Measurements from ENCODE around the gene RBM19.

The RBM19 gene

DNA sequence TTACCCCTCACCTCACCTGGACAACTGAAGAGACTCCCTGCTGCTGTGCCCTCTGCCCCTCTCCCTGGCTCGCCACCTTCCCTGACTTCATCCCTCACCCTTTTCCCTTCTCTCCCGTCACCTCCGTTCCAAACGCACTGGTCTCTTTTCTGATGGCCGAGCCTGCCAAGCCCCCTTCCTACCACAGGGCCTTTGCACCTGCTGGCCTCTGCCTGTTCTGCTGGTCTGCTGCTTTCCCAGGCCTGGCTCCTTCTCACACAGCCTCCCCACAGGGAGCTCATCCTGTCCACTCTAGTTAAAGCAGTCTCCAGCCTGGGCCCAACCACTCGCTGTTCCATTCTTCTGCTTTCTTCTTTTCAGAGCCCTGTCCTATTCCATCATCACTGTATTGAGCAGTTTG lies 34.6 kb downstream of the RBM19 start:
- no peak for DNase-seq (ENCODE audit: low spot score)

DNA sequence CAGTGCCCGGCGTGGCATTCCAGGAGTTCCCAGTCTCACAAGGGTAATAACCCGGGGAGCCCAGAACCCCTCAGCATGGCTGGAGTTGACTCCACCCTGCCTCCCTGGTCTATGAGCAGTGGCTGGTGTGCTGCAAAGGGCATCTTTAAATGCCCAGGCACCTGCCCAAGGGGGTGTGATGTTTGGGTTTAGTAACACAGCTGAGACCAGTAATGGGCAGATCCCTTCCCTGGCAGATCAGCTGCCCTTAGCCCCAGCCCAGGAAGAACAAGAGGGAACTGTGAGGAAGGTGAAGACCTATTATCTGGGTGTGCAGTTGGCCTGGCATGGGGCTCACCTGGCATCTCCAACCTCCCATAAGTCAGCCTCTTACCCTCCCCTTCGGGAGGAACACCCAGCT lies 35.9 kb downstream of the RBM19 start:
- no peak for DNase-seq (ENCODE audit: low spot score)

DNA sequence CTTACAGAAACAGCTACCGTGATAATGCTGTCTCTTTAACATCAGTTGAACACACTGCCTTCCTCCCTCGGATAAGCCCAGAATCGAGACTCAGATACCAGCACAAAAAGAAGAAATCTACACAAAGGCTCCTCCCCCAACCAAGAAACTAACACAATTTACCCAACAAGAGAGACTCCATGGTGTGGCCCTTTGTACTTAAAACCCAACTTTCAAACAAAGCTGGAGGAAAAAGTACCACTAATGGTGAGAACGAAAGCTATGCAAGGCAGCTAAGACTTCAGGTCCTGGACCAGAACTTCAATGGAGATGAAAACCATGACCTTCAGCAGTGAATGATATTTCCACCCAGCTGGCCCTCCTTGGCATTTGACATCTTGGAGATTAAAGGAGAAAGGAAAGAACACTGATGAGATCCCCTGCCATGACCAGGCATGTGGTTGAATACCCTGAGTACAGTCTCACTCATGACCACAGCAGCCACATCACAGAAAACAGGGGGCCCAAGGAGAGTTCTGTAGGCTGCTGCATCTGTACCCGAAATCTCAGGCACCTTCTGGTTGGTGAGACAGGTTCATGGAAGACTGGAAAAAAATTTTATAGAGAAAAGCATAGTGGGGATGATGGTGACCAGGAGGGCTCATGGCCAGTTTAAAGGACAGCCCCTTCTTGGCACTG lies 36.7 kb downstream of the RBM19 start:
- no peak for DNase-seq (ENCODE audit: low spot score)

DNA sequence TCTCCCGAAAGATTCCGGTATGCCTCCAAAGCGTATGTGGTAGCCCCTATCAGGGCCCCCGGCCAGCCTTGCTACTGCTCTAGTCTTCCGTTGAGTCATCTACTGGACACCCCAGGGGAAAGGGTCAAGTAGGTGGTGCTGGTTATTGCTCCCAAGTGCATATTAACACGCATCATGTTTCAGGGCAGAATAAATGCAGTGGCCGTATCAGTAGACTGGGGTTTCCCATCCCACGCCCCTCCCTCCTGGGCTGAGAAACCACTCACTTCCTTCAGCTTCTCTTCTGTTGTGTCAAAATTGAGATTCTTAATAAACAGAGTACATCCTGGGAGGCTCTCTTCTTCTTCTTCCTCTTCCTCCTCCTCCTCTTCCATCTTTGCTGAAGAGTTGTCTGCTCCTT lies 39.3 kb downstream of the RBM19 start:
- DNase-seq (ENCODE audit: low spot score), result no peak

DNA sequence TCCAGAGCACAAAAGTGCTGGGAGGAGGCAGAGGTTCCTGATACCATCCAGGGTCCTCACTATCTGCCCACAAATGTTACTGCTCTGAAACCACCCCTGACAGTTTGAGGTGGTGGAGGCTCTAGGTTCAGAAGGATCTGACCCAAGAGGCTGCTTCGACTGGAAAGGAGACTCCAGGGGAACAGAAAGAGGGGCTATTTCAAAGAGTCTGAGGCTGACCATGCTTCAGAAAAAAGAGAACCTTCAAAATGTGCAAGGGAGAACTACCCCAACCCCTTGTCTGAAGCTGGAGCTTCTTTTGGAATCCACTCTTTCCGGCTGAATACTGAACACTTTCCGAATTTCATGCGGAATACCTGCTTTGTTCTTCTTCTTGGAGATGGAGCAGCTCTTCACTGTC lies 41.8 kb downstream of the RBM19 start:
- no peak for DNase-seq (ENCODE audit: low spot score)

DNA sequence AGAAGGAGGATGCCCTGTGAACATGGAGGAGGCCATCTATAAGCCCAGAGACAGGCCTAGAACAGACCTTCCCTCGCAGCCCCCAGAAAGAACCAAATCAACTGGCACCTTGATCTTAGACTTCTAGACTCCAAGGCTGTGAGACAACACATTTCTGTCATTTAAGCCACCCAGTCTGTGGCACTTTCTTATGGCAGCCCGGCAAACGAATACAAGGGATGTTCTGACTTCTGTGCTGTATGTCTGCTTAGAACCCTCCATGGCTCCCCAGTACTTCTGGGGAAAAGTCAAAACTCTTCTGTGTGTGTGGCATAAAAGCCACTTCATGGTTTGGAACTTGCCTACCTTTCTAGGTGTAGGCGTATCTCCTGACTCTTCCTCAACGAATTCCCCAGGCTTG lies 42.9 kb downstream of the RBM19 start:
- DNase-seq (ENCODE audit: low spot score), result no peak

DNA sequence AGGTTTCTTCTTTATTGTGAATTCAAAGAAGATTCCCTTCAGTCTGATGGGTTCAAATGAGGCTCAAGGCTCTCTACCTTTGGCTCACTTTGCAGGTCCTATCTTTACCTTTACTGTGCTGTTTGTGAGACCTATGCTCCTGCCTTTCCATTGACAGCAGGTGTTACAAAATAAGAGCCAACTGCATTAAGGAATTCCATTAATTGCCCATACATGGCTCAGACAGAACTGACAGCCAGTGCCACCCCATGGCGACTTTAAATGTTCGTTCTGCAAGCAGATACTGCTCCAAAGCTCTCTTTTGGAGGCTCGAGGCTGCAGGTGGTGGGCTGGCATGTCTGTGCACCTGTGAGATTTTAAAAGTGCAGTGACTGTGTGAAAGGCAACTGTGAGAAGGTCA lies 44.7 kb downstream of the RBM19 start:
- no peak for DNase-seq (ENCODE audit: low spot score)

DNA sequence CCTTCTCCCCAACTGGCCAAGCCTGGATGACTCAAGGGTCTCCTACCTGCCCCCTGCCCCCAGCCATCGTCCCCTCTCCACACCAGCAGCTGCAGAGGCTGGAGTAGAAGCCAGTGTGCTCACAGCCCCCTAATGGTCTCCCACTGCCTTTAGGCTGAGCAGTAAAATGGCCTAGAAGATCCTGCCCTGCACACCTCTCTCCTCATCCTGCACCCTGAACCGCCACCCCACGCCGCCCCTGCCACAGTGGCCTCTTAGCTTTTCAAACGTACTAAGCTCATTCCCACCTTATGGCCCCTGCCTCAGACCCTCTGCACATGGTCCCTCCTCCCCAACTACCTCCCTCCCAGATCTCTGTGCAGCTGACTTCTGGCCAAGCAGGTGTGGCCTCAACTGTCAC lies 46.3 kb downstream of the RBM19 start:
- DNase-seq (ENCODE audit: low spot score), result no peak

DNA sequence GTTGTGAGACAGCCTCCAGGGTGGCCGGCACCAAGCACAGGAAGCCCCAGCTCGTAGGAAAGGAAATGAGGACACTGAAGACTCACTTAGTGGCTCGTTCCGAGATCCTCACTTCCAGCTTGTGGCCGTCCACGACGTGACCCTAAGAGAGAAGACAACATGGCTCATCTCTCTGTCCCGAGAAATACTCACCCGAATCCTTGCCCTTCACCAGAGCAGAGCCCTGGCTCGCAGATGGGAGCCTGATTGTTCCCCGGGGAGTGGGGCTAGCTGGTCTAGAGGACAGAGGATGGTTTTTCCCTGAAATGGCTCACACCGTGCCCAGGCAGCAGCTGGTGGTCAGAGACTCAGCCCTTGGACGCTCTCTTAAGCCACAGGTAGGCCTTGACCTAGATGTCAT lies 47.8 kb downstream of the RBM19 start:
- DNase-seq (ENCODE audit: low spot score), result no peak

DNA sequence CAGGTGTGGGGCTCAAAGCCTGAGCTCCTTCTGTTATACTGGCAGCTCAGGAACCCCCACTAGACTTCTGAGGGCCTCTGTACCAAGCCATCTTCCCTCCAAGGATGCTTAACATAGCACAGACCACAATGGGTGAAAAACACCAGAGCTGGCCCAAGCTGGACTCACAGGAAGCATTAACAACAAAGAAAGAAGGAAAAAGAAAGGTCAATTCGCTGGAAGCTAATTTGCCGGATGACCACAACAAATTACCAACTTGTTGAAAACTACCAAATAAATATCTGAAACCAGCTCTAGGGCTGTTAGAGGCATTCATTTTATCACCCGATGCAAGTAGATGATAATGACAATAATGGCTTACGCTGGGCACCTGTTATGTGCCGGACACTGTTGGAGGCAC lies 48.7 kb downstream of the RBM19 start:
- no peak for DNase-seq (ENCODE audit: low spot score)

DNA sequence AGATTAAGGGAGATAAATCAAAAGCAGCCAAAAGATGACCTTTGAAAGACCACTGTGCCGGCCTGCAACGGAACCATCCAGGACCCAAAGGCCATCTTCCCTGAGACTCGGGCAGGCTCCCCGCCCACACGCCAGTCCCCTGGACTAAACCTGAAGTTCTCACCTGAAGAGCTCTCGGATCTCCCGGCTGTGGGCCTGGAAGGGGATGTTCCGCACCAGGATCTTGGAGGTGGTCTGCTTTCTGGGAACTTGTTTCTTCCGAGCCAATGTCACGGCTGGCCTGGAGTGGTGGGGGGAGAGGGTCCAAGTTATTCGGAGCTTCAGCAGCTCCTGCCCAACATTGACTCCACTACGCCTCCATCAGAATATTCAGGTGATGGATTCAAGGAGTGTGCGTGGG lies 51.3 kb downstream of the RBM19 start:
- no peak for DNase-seq (ENCODE audit: low spot score)

DNA sequence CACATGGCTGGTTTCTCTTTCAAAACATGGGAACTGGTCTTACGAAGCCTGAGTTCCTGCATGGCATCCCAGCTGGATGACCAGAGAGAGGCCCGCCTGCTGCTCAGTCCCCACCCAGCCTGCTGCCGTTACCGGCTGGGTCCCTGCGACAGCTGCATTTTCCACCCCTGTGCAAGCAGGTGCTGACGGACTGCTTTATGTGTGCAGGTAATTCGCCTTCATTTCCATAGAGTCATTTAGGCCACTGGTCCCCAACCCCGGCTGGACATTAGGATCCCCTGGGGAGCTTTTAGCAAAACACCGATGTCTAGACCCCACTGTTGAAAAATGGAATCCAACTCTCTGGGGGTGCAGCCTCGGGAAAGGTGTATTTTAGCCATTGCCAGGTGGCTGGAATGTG lies 51.9 kb downstream of the RBM19 start:
- no peak for DNase-seq (ENCODE audit: low spot score)

DNA sequence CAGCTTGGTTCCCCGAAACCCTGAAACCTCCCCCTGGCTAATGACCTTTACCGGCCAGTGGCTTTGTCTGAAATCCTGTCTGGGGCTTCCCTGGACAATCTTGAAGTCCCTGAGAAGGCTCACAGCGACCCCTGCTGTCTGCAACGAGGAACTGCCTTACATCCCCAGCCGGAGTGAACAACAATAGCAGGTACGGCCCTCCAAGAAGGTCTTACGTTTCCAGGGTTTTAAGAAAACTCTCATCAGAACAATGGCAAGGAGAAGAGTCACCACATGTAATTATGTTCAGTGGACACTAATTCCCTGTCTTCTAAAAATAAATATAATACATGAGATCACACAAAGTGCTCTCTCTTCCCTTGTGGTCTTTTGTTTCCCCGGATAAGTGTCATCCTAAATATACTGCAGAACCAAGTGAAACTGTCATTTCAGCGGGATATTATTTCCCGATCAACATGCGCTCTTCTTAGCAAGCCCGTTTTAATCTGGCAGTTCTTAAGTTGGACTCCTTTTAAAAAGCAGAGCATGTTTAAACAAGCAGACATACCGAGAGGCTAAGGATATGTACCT lies 53.3 kb downstream of the RBM19 start:
- DNase-seq (ENCODE audit: low spot score), result peak; percentile 70

DNA sequence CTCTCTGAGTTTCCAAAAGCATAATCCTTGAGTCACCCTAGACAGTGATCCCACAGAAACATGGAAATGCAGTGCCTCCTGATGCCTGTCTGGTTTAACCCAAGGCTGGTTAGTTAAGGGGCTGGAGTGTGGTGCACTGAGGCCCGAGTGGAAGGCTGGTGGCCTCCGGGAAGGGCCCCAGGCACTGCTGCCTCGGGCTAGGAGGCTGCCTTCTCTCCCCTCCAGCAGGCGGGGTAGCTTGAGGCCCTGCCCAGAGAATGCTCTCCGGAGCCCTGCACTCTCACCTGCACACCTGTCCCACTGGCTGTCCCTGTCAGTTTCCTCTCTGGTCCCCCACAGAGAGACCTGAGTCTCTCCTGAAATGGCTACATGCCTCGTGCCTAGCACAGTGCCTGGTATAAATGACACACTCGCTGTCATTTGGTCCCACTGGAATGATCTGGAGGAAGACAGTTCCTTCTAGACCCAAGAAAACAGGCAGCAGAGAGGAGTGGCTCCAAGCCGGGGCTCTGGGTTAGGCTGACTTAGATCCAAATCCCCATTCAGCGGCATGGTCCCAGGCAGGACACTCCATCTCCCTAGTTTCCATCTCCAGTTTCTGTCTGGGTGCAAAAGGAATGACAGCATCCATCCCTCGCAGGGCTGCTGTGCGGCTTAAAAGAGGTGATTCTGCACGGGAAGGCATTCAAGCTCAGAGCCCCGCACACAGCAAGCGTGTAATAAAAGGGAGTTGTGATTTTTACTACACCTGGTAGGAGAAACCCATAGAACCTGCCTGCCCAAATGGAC lies 54.0 kb downstream of the RBM19 start:
- no peak for DNase-seq (ENCODE audit: low spot score)

DNA sequence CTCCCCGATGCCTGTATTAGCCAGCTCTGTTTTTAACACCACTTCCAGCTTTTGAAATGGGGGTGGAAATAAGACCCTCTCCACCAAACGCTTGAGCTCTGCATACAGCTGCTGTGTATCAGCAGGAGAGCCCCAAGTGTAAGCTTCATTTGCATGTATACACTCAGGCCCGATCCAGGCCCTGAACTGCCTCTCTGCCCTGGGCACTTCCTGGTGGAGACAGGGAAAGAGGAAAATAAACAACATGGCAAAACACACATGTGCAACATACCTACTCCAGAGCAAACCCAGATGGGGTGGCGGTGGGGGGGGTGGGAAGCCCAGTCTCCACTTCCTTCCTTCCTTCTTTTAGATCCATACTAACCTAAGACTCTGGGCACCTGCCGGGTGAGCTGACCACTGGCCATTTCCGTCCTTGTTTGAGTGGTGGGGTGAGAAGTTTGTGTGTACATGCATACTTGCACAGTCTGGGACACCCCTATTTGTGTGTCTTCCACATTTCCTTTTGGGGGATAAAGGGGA lies 55.3 kb downstream of the RBM19 start:
- DNase-seq (ENCODE audit: low spot score), result no peak

DNA sequence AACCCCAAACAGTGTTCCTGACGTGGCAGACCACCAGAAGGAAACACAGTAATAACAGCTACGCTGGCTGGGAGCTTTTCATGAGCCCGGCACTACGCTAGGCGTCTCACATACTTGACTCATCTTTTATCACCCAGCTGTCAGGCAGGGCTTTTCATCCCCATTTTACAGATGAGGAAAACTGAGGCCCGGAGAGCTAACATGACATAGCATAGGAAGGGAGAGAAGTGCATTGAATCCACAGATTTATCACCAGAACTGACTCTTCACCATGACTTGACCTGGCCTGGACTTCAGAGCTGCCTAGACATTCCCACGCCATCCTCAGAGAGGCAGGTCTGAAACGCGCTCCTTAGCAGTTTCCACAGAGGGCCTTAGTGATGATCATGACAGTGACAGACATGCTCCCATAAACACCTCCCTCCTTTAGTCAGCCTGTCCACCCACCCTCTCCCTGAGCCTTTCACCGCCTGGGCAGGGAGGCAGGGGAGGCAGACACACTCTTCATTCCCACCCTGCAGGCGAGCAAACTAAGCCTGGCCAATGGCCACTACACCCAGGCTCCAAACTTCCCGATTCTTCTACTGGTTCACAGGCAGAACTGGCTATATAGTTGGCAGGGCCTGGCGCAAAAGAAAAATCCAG lies 56.2 kb downstream of the RBM19 start:
- DNase-seq (ENCODE audit: low spot score), result no peak

DNA sequence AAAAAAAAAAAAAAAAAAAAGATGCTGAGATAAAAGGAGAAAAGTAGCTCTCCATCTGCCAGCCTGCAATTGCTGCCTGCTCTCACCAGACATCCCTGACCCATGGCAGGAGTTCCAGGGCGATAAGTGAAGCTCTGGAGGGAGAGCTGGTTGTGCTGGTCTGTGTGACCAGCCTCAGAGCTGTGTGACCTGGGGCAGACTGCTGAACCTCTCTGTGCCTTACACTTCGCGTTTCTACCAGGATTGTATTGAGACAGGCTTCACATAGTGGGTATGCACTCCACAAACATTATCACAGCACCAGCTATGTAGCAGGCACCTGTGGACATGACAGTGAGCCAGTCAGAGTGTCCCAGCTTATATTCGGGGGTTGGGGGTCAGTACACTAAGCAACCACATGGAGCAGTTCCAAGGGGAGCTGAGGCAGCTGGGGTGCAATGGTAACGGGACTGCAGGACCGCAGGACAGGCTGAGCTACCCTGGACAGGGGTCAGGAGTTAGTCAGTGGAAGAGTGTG lies 57.5 kb downstream of the RBM19 start:
- DNase-seq (ENCODE audit: low spot score), result no peak

DNA sequence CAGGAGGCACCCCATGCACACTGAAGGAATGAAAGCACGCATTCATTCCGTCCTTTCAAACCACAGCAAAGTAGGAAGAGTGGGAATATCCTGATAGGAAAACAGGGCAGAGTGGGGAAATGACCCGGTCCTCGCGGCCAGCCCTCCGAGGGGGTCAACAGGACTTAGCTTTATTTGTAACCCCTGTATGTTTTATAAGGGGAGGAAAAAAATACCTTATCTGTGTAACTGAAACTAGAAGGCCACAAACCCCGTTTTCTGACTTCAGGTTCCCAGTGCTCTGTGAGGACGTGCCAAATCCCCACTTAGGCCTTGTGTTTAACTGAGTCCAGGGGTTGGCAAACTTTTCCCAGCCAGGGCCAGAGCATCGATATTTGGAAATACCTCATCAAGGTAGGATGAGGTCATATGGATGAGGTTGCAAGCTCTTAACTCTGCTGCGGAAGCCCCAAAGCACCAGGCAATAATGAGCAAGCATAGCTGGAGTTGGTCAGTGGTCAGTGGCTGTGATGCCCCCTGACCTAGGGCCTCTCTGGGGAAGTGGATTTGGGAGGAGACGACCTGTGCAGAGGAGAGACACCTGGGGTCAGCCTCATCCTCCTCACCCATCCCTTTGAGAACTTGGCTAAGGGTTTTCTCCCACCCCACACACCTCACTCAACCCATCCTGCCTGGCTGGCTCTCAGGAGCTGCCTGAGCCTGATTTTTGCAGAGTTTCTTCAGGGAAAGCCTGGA lies 58.5 kb downstream of the RBM19 start:
- DNase-seq (ENCODE audit: low spot score), result no peak

DNA sequence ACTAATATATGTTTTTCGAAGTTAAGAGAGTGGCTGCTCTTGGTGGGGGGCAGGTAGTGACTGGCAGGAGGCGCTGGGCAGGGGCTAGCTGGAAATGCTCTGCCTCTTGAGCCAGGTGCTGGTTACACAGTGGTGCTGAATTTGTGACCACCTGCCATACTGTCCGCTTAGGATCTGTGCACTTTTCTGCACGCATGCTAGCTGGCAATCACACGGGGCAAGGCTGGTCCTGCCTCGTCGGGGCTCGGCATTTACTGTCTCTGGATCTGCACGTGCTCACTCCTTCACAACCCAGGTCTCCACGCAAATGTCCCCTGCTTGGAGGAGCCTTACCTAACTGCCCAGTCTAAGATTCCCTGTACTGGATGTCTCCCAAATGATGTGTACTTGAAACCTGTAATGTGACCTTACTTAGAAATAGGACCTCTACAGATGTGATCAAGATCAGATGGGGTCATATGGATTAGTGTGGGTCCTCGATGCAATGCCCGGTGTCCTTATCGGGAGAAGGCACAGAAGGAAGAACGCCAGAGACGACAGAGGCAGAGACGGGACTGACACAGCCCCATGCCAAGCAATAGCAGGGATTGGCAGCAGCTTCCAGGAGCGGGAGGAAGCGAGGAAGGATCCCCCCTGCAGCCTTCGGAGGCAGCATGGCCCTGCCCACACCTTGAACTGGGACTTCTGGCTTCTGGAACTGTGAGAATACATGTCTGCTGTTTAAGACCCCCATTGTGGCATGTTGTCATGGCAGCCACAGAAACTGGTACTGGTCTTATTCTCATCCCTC lies 59.5 kb downstream of the RBM19 start:
- no peak for DNase-seq (ENCODE audit: low spot score)

DNA sequence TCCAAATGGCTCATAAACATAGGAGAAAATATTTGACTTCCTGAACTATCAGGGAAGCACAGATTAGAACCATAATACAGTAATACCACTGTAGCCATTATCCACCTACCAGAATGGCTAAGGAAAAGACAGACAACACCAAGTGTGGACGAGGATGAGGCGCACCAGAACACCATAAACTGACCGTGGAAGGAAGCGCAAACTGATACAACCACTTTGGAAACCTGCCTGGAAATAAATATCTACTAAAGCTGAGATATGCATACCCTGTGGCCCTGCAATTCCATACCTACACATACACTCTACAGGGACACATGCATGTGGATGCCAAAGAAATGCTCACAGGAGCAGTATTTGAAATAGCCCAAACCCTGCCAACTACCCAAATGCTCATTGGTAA lies 60.3 kb downstream of the RBM19 start:
- no peak for DNase-seq (ENCODE audit: low spot score)

DNA sequence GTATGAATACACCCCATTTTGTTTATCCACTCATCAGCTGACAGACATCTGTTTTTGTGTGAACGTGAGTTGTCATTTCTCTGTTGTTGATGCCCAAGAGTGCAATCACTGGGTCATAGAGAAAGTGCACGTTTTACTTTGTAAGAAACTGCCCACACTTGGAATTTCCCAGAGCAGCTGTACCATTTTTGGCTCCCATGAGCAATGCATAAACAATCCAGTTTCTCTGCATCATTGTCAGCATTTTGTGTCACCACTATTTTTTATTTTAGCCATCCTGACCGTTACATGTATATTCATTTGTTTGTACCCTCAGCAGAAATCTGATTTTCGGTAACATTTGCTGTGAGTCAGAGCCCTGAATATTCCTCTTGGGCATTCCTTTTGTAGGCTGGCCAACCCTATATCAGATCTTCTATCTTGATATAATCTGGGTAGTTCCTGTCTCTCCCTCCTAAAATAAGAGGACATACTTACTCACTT lies 62.7 kb downstream of the RBM19 start:
- no peak for DNase-seq (ENCODE audit: low spot score)
